Activated naive CD8-positive, alpha-beta T cell treated with anti-CD3 and anti-CD28 coated beads, Interleukin-2, amount 50 U/mL, for 16 hours (primary cell): Measurements from ENCODE around the gene DHFR.
"Not testable (repeated sequence)": the region's sequence is repeated elsewhere in the genome, so short reads cannot be mapped to it uniquely, and the experiment has no call there.

Source experiments
- DNase-seq: peaks from one replicate; pipeline ENCODE4 v3.0.0-alpha.2; 2020; ENCODE audit warnings: low read depth, low spot score

DHFR gene

GRCh38 chr5:80654391-80655230 lies at the start of gene DHFR, which contains the start of gene MSH3:
DHFR (minus strand) TSS chr5:80654983; CDS start chr5:80654489, 494 bp downstream.
MSH3 (plus strand) TSS chr5:80654652; CDS start chr5:80654728, 76 bp downstream.
- DNase-seq: peak; percentile 77

- no peak for DNase-seq
Observed at GRCh38 chr5:80704221-80704620, 49.4 kb upstream of the DHFR start.

- DNase-seq: no peak
Observed at GRCh38 chr5:80703747-80704146, 49.0 kb upstream of the DHFR start.

DNA sequence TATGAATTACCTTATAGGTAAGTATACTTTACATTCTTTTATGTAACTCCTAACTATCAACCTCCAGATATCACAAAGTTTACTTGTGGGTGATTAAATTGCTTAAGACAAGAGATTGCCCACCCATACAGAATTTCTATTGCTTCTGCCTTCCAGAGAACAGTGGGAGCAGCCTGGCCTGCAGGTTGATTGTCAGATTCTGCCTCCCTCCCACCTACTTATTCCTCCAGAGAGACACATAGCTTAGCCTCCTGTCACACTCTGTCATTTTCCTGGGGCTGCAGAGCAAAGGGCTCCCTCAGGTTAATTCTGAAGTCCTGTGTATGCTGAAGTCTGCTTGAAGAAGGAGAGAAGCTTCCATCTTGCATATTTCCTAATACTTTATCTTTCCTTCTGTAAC lies 48.5 kb upstream of the DHFR start:
- DNase-seq: no peak

DNA sequence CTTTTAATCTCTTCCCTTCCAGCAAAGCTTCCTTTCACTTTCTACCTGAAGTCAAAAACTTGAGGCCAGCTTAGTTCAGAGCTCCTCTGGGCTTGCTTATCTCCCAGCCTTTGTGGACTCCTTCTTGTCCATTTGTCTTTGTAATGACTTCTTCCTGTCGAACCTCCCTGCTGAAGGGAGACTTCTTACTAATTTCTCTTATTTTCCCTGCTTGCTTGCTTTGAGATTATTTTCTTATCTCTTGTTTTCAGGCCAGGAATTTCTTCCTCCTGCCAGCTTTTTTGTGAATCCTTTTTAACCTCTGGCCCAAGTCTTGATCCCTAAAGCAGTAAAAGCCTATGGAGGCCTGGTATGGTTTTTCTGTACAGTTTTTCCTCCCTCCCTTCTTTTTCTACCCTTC lies 46.8 kb upstream of the DHFR start:
- no peak for DNase-seq

DNA sequence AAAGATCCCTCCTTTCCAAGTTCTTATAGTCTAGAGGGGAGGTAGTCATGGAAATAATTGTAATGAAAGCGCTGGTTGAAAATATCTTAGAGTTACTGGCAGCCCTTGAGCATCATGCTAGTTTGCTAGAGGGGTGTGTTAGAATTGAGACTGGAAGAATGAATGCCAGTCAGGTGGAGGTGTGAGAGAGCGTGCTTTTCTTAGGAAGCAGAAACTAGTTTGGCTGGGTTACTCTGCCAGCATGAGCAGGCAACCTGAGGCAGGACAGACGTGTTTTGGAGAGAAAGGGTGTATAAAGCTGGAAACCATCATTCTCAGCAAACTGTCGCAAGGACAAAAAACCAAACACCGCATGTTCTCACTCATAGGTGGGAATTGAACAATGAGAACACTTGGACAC lies 43.6 kb upstream of the DHFR start:
- no peak for DNase-seq

- no peak for DNase-seq
Observed at GRCh38 chr5:80697100-80697499, 42.3 kb upstream of the DHFR start.

DNA sequence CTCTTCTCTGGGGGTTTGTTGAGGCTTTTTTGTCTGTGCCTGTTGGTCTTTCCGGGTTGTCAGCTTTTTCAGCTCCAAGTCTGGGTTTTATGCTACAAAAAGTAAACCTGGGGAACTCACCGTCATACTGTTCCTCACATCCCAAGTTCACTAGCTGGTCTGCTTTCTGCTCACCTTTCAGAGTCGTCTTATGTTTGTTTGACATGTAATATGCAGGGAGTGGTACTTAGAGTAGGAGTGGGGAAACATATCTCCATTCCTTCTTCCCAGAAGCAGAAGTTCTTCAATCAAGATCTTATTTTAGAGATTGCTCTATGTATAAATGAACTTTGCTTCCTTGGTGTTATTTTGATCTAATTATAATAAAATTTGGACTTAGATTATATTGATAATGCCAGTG lies 41.7 kb upstream of the DHFR start:
- DNase-seq: no peak

GRCh38 chr5:80695666-80696065 lies 40.9 kb upstream of the DHFR start:
- no peak for DNase-seq

DNA sequence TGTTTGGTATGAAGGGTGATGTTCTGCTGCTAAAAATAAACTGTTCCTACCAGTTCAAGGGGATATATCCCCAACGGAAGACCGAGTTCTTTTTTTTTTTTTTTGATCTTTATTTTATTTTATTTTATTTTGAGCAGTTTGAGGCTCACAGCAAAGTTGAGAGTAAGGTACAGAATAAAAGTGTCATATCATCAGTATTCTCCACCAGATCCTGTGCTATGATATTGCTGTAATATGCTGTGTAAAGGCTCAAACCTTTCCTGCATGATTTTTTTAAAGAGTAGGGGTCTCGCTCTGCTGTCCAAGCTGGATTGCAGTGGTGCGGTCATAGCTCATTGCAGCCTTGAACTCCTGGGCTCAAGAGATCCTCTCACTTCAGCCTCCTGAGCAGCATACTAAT lies 34.8 kb upstream of the DHFR start:
- no peak for DNase-seq

DNA sequence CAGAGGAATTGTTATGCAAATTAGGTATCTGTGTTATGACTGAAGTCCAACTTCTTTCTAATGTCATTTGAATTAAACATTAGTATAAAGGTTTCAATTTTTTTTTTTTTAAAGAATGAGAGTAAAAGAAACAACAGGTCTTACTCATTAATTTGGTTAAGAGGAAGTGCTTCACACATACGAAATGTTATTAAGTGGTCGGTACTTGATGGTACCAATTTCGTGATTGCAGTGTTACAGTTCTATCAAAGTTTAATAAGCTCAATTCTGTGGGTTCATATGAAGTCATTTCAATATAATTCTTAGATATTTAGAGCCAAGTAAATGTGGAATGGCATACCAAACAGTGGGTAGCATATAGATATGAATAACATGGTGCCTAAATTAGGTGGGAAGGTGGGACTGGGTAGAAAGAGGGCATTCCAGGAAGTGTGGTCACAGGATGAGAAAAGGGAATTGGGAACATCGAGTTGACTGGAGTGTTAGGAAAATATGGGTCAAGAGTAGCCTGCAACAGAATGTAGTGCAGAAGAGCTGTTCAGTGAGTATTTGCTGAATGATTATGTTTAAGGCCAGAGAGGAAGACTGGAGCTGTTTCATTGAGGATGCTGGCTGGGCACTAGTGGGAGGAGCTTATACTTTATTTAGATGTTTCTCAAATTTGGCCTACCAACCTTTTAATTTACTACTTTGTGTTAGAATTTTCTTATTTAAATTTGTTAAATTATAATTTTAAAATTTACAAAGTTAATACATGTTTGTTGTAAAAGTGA lies 34.1 kb upstream of the DHFR start:
- DNase-seq: no peak

- DNase-seq: no peak
Observed at GRCh38 chr5:80686757-80687156, 32.0 kb upstream of the DHFR start.

GRCh38 chr5:80676706-80677105 lies 21.9 kb upstream of the DHFR start:
- no peak for DNase-seq

DNA sequence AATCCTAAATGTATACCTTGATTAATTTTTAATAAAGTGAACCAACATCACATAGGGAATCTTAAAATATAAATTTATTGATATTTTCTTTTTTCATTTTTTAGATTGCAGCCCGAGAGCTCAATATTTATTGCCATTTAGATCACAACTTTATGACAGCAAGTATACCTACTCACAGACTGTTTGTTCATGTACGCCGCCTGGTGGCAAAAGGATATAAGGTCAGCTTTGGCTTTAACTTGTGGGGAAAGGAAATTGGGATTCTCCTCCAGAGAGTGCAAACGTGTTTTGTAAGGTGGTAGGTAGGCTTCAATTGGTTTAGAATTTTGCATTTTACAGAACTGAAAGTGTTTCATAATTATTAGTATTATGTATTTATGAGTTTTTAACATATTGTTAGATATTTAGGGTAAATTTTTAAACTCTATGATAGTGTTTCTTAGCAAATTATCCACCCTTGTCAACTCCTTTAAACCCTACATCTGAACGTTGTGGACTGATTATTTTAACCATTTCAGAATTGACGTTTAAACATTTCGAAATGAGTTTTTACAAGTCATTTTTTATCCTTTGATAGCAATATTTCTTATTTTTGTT lies 17.5 kb upstream of the DHFR start:
- DNase-seq: peak; percentile 35

DNA sequence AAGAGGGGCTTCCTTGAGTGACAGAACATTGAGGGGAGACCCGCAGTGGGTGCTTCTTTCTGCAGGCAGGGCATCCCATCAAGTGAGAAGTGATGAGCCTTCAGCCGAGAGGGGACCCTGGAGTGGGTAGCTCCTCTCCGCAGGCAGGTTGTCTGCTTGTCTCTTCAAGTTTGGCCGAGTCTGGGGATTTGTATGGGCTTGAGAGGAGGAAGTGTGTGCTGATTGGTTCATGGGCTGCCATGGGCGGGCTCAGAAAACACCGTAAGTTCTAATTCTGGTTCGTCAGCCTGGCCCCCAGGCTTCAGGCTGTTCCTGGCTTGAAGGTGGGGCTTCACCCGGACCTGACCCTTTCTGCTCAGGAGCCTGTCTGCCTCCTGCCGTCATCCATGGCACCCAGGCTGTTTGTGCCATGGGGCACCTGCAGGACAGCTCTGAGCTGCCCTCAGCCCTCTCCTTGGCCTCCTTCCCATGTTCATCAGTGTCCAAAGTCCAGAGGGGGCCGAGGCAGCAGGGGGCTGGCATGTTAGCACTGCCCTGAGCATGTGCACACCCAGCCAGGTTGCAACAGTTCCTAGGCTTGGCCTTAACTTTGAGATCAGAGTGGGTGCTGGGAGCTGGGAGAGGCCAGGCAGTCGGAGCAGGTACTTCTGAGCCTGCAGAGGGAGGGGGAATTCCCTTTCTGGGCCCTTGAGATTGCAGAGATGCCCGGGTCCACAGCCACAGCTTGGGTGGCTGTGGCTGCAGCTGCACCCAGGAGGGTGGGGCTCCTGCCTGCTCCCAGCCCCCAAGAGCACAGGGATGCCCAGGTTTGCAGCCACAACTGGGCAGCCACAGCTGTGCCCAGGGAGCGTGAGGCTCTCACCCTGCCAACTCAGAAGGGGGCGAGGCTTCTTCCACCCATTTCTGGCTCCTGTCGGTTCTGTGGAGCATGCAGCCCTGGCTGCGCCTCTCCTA lies 13.5 kb upstream of the DHFR start:
- no peak for DNase-seq

DNA sequence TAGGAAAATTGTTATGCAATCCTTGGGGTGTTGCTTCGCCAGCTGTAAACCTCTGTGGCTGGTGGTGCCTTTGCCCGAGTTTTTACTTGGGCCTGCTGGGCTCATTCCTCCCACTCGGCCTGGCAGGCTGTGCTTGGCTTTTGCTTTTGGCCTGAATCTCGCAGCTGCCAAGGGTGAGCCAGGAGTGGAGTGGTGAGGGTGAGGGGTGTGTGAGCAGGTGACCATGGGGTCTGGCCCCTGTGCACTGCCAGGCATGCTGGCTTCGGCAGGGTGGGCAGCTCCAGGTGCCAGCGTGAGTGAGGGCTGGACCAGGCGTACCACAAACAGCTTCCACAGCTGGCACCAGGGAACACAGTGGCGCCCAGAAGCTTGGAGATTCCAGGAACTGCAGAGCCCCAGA lies 12.6 kb upstream of the DHFR start:
- no peak for DNase-seq

- DNase-seq: no peak
Observed at GRCh38 chr5:80665057-80665456, 10.3 kb upstream of the DHFR start.

DNA sequence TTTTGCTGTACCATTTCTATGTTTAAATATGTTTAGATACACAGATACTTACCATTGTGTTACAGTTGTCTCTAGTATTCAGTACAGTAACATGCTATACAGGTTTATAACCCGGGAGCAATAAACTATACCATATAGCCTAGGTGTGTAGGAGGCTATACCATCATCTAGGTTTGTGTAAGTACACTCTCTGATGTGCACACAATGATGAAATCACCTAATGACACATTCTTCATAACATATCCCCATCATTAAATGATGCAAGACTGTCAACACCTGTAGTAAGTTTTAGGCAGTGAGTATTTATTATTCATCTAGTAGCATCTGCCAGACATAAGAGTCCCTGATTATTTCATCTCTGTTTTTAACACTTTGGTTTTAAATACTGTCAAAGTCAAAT lies 7.3 kb upstream of the DHFR start:
- no peak for DNase-seq

GRCh38 chr5:80660661-80661060 lies 5.9 kb upstream of the DHFR start:
- DNase-seq: not testable (repeated sequence)

- DNase-seq: no peak
Observed at GRCh38 chr5:80659106-80659505, 4.3 kb upstream of the DHFR start.

- DNase-seq: no peak
Observed at GRCh38 chr5:80656425-80656824, 1.6 kb upstream of the DHFR start.
